GM12878 (cell line): ENCODE data around the gene RNF167. TPM values are rescaled to one million over a fixed set of nuclear protein-coding genes. Genes with fewer than 3 reads are reported as not detected.

Experiments used
- ATAC-seq: fragments of 200-7000 bp; cut with Tn5 transposase; 3 replicates; pipeline ENCODE4 v1.9.1; 2020; ENCODE audit warnings: mild to moderate bottlenecking, moderate library complexity
- BruUV-seq: library from RNA; stranded (reverse); fragments of 400-500 nt; replicated peaks from 2 replicates; lab custom pipeline; 2021; lab: Mats Ljungman, UMichigan
- CTCF ChIA-PET: fragments of 300-600 bp; sonication (Branson Sonifier 250); formaldehyde crosslinking; extraction: SDS; loops from one replicate; lab custom pipeline; 2021; ENCODE audit warnings: inconsistent platforms; lab: Yijun Ruan, JAX
- POLR2A ChIA-PET: fragments of 350-600 bp; formaldehyde crosslinking; extraction: SDS; loops from one replicate; lab custom pipeline; 2021; ENCODE audit warnings: inconsistent platforms; lab: Charles Lee
- RAD21 ChIA-PET: fragments of 300-600 bp; sonication (Branson Sonifier 250); formaldehyde crosslinking; loops from one replicate; lab custom pipeline; 2023; ENCODE audit warnings: antibody characterized with exemption; ENCODE audit not compliant: unreplicated experiment; lab: Charles Lee
- SMC1A ChIA-PET: fragments of 300-600 bp; sonication (Branson Sonifier 250); formaldehyde crosslinking; loops from one replicate; lab custom pipeline; 2023; ENCODE audit not compliant: unreplicated experiment, uncharacterized antibody; lab: Charles Lee
- DNase-seq: peaks from one replicate; pipeline ENCODE4 v3.0.0-alpha.2; 2011; ENCODE audit warnings: low read depth, low spot score
- FAIRE-seq: peaks from 3 replicates; lab custom pipeline; 2011; peaks lifted over from hg19 to GRCh38; lab: Jason Lieb, UNC
- H2AFZ ChIP-seq: 2 replicates; pipeline ENCODE4 v1.6.0; 2011; ENCODE audit warnings: low read depth, low read length, control low read depth; ENCODE audit not compliant: control insufficient read depth
- H3K27ac ChIP-seq: 2 replicates; pipeline ENCODE4 v1.5.1; 2011; ENCODE audit warnings: control low read depth; ENCODE audit not compliant: control insufficient read depth, insufficient read depth
- H3K27me3 ChIP-seq, 2 experiments: replicated peaks in 1 of 2; 2 replicates each; pipeline versions ENCODE4 v1.6.0 to v1.6.1; 2011; ENCODE audit warnings: low read length in 1 of 2; ENCODE audit not compliant: control insufficient read depth in 2 of 2, insufficient read depth in 2 of 2
- H3K36me3 ChIP-seq, 2 experiments: 2 replicates each; pipeline ENCODE4 v1.5.1; 2011; ENCODE audit warnings: low read length in 1 of 2; ENCODE audit not compliant: control insufficient read depth in 2 of 2, insufficient read depth in 2 of 2
- H3K4me1 ChIP-seq: 2 replicates; pipeline ENCODE4 v1.6.1; 2011; ENCODE audit warnings: mild to moderate bottlenecking, low read length, moderate library complexity, mixed read lengths; ENCODE audit not compliant: control insufficient read depth, insufficient read depth
- H3K4me2 ChIP-seq: 2 replicates; pipeline ENCODE4 v1.6.0; 2011; ENCODE audit warnings: control low read depth; ENCODE audit not compliant: control insufficient read depth, insufficient read depth
- H3K4me3 ChIP-seq: fragments of 200-600 bp; sonication (generic); 2 replicates; pipeline ENCODE4 v1.5.1; 2016
- H3K79me2 ChIP-seq: 2 replicates; pipeline ENCODE4 v1.6.0; 2011; ENCODE audit warnings: low read length; ENCODE audit not compliant: control insufficient read depth, insufficient read depth
- H3K9ac ChIP-seq: 2 replicates; pipeline ENCODE4 v1.8.0; 2011; ENCODE audit warnings: low read length, control low read depth, mixed read lengths; ENCODE audit not compliant: control insufficient read depth, insufficient read depth
- H3K9me3 ChIP-seq: replicated peaks from 3 replicates; pipeline ENCODE4 v1.5.1; 2011; ENCODE audit warnings: mild to moderate bottlenecking, low read length; ENCODE audit not compliant: control insufficient read depth, insufficient read depth
- H4K20me1 ChIP-seq: 2 replicates; pipeline ENCODE4 v1.6.0; 2011; ENCODE audit not compliant: control insufficient read depth, insufficient read depth
- CBX5 ChIP-seq: sonication (generic); IDR thresholded peaks from 2 replicates; pipeline ENCODE4 v1.6.1; 2016; ENCODE audit warnings: low read depth, moderate library complexity, mild to moderate bottlenecking, inconsistent platforms
- E2F4 ChIP-seq: IDR thresholded peaks from 2 replicates; pipeline ENCODE4 v1.6.1; 2012; ENCODE audit warnings: low read depth, low read length, improper control_type of control experiment
- EGR1 ChIP-seq, 2 experiments: IDR thresholded peaks; 1 replicate in 1 of 2; 2 replicates in 1 of 2; pipeline ENCODE4 v1.6.1; 2011 to 2012; ENCODE audit warnings: low read depth in 2 of 2, low read length in 2 of 2, borderline replicate concordance in 1 of 2, mild to moderate bottlenecking in 1 of 2, moderate library complexity in 1 of 2
- KDM1A ChIP-seq: fragments of 200-600 bp; sonication (generic); IDR thresholded peaks from 2 replicates; pipeline ENCODE4 v1.6.1; 2016; ENCODE audit warnings: borderline replicate concordance
- NFXL1 ChIP-seq: fragments of 450-650 bp; IDR thresholded peaks from 2 replicates; pipeline ENCODE4 v1.6.1; 2017; ENCODE audit warnings: antibody characterized with exemption, mild to moderate bottlenecking, borderline replicate concordance
- POLR2A ChIP-seq: IDR thresholded peaks from 2 replicates; pipeline ENCODE4 v1.6.1; 2011; ENCODE audit warnings: low read depth, mild to moderate bottlenecking, low read length
- RAD21 ChIP-seq: IDR thresholded peaks from 2 replicates; pipeline ENCODE4 v1.6.1; 2011; ENCODE audit warnings: mild to moderate bottlenecking, low read depth, low read length, moderate library complexity; ENCODE audit not compliant: insufficient read depth
- SMAD1 ChIP-seq: fragments of 450-650 bp; IDR thresholded peaks from 2 replicates; pipeline ENCODE4 v1.6.1; 2018; ENCODE audit warnings: mild to moderate bottlenecking, low read depth; ENCODE audit not compliant: partially characterized antibody
- WGBS: methylation state at CpG from one replicate; pipeline ENCODE4 v1.1.6; 2016; ENCODE audit warnings: low lambda C conversion rate; ENCODE audit not compliant: insufficient replicate concordance, insufficient coverage; ENCODE audit errors: missing lambda C conversion rate; 5-methylcytosine and 5-hydroxymethylcytosine counted together
- in situ Hi-C: fragments of 300-500 bp; cut with MboI; formaldehyde crosslinking; loops from 9 replicates; pipeline ENCODE4 v1.14.3; 2018; ENCODE audit warnings: mixed read lengths
- intact Hi-C: fragments of 100-400 bp; cut with micrococcal nuclease; formaldehyde crosslinking; loops from one replicate; pipeline ENCODE4 v1.14.2; 2022; ENCODE audit not compliant: unreplicated experiment
- polyA plus RNA-seq, 11 experiments: library from polyadenylated mRNA; depleted of rRNA in 4 of 11; unstranded in 6 of 11; stranded (reverse) in 5 of 11; fragments of >200 nt; fragmentation: Nextera tagmentation in 4 of 11; fragmentation: Illumina TruSeq in 1 of 11; extraction: Ambion mirVana in 4 of 11; extraction: Trizol in 1 of 11; gene quantifications; 1 replicate in 1 of 11; 2 replicates in 10 of 11; pipeline versions ENCODE4 v1.2.1 to v1.2.3, GENCODE V29; 2011 to 2016; ENCODE audit warnings: inconsistent platforms in 2 of 11, missing spikeins in 2 of 11, low read depth in 1 of 11
- total RNA-seq, 4 experiments: library from RNA; depleted of rRNA in 3 of 4; stranded (reverse); fragments of >200 nt in 3 of 4; fragmentation: Illumina TruSeq in 1 of 4; extraction: Trizol in 1 of 4; gene quantifications; 2 replicates each; pipeline versions ENCODE4 v1.2.1 to v1.2.3, GENCODE V29; 2013 to 2021
- TF ChIP-seq, protein P1 (sequence below): fragments of 450-650 bp; formaldehyde crosslinking; IDR thresholded peaks from 2 replicates; pipeline ENCODE4 v1.4.0; 2022; ENCODE audit warnings: mild to moderate bottlenecking, moderate library complexity

RNF167 gene
- total and polyA plus RNA-seq, 10 of the 15 experiments (the other 5 are each of a cell fraction or from before 2014, with no cell fraction given) = 33.6 to 147 (median 57.6) TPM

- no peak overlapping the region for H3K4me3 ChIP-seq
- peaks cover under 1% of the 10 kb centered on the region; the same call in 1 of the 2 replicates for H3K79me2 ChIP-seq
- ChIA-PET CTCF (interaction anchor here (0.7 kb wide), 1 partner anchor 24 kb away, joined by 3 read pairs; no protein-coding TSS in a partner anchor), POLR2A (interaction anchor here (0.5 to 1.3 kb wide), 3 partner anchors 13 to 77 kb away, joined by 3 to 4 read pairs (median 4); partner anchors contain the start of gene SPAG7), SMC1A (interaction anchor here (0.7 kb wide), 1 partner anchor 13 kb away, joined by 3 read pairs; no protein-coding TSS in a partner anchor), RAD21 (interaction anchor here (0.6 kb wide), 1 partner anchor 22 kb away, joined by 4 read pairs; no protein-coding TSS in a partner anchor)
- peaks cover 2 to 14% of the 10 kb centered on the region in 2 experiments; a peak in 3 of 4 replicates for H3K36me3 ChIP-seq
- no peak for ATAC-seq
- in situ Hi-C loops (no loop called here), intact Hi-C loops (no loop called here)
- H3K9me3 ChIP-seq = no peaks in the 10 kb centered on the region
- DNase-seq = no peak
- no peaks in the 10 kb centered on the region for H4K20me1 ChIP-seq
- H3K4me1 ChIP-seq = peaks cover 21% of the 10 kb centered on the region
- no TSS peak for BruUV-seq
- H3K9ac ChIP-seq = no peak overlapping the region
- 88% methylated on average over 12 of the region's 12 CpGs for WGBS
- FAIRE-seq = no peak
- no peak overlapping the region for H2AFZ ChIP-seq
- TF ChIP-seq, protein P1, sequence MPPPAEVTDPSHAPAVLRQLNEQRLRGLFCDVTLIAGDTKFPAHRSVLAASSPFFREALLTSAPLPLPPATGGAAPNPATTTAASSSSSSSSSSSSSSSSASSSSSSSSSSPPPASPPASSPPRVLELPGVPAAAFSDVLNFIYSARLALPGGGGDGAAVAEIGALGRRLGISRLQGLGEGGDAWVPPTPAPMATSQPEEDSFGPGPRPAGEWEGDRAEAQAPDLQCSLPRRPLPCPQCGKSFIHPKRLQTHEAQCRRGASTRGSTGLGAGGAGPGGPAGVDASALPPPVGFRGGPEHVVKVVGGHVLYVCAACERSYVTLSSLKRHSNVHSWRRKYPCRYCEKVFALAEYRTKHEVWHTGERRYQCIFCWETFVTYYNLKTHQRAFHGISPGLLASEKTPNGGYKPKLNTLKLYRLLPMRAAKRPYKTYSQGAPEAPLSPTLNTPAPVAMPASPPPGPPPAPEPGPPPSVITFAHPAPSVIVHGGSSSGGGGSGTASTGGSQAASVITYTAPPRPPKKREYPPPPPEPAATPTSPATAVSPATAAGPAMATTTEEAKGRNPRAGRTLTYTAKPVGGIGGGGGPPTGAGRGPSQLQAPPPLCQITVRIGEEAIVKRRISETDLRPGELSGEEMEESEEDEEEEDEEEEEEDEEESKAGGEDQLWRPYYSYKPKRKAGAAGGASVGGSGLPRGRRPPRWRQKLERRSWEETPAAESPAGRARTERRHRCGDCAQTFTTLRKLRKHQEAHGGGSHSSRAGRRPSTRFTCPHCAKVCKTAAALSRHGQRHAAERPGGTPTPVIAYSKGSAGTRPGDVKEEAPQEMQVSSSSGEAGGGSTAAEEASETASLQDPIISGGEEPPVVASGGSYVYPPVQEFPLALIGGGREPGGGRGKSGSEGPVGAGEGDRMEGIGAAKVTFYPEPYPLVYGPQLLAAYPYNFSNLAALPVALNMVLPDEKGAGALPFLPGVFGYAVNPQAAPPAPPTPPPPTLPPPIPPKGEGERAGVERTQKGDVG = no peak
- TF ChIP-seq POLR2A (0 out of 2 replicates have a peak, but pooled peaks have one; percentile 33), CBX5 (no peak), RAD21 (no peak), E2F4 (no peak), NFXL1 (no peak), EGR1 (IDR thresholded peaks at IDR 0.05; ENCODE audit: borderline replicate concordance in 1 of 2, low read depth in 2 of 2, low read length in 2 of 2) (no peak), SMAD1 (no peak), KDM1A (no peak)
- no peaks in the 10 kb centered on the region for H3K27me3 ChIP-seq
- H3K4me2 ChIP-seq = no peak overlapping the region
- H3K27ac ChIP-seq = no peak overlapping the region
Measured at GRCh38 chr17:4932756-4933155, 7.3 kb upstream of the RNF167 start.
